Right atrium auricular region (tissue), 2 donors: ENCODE data around the gene DCUN1D4. TPM values are rescaled to one million over a fixed set of nuclear protein-coding genes. Genes with fewer than 3 reads are reported as not detected.

Source experiments
- DNase-seq: peaks from one replicate; pipeline ENCODE4 v3.0.0-alpha.2; 2019; ENCODE audit warnings: low spot score
- H3K27ac ChIP-seq, 2 donors: fragments of 200-600 bp; sonication (generic); 1 replicate in 1 of 2; 2 replicates in 1 of 2; pipeline ENCODE4 v1.5.1; 2016 to 2019
- H3K27me3 ChIP-seq, 2 donors: fragments of 200-600 bp; sonication (generic); one replicate each; pipeline versions ENCODE4 v1.5.1 to v1.6.0; 2017 to 2019
- H3K36me3 ChIP-seq: fragments of 200-600 bp; sonication (generic); one replicate; pipeline ENCODE4 v1.5.1; 2016
- H3K4me1 ChIP-seq, 2 donors: fragments of 200-600 bp; sonication (generic); one replicate each; pipeline versions ENCODE4 v1.5.1 to v1.6.0; 2017 to 2019
- H3K4me3 ChIP-seq, 2 donors: fragments of 200-600 bp; sonication (generic); 1 replicate in 1 of 2; 2 replicates in 1 of 2; pipeline ENCODE4 v1.5.1; 2017 to 2019; ENCODE audit warnings: mild to moderate bottlenecking in 1 of 2, moderate library complexity in 1 of 2
- H3K9me3 ChIP-seq, 2 donors: fragments of 200-600 bp; sonication (generic); one replicate each; pipeline ENCODE4 v1.5.1; 2019
- total RNA-seq, 2 donors: library from RNA; depleted of rRNA; stranded (reverse); fragments of >200 nt; gene quantifications; one replicate each; pipeline ENCODE4 v1.1.0, GENCODE V29; 2016
- TF ChIP-seq, protein P1 (sequence below), 2 donors: fragments of 200-600 bp; sonication (generic); IDR thresholded peaks; one replicate each; pipeline ENCODE4 v1.5.1; 2019; ENCODE audit warnings: antibody characterized with exemption in 2 of 2

The DCUN1D4 gene
- total RNA-seq, 2 donors from 2014 or later, result 22.6 to 26.1 TPM

DNA sequence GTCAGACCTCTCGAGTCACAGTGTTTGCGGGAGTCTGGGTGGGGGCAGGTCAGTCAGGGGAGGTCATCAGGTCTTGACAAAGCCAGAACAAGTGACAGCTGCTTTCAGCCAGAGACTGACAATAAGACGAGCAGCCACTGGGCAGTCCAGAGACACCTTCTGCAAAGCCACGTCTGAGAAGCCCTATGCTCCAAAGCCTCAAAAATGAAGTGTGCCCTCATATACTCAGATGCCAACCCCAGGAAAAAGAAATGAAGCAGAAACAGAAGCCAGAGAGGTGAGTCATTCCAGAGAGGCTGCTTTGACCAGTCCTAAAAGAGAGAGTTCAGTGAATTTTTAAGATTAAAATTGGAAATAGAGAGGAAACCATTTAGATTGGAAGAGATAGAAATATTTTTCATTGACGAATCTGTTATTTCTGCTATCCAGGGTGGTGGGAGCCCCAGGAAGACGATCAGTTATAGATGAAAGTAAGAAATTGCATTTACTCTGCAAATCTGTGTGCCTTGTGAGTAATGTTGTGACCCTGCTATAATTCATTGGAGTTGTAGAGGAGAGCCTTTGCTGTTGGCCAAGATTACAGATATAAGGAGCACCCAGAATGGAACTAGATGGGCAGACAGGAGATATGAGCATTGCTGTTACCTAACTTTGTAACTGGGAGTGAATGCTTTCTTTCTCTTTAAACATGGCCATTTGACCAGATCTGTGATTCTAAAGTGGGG is 99.3 kb downstream of the DCUN1D4 start:
- TF ChIP-seq, protein P1, sequence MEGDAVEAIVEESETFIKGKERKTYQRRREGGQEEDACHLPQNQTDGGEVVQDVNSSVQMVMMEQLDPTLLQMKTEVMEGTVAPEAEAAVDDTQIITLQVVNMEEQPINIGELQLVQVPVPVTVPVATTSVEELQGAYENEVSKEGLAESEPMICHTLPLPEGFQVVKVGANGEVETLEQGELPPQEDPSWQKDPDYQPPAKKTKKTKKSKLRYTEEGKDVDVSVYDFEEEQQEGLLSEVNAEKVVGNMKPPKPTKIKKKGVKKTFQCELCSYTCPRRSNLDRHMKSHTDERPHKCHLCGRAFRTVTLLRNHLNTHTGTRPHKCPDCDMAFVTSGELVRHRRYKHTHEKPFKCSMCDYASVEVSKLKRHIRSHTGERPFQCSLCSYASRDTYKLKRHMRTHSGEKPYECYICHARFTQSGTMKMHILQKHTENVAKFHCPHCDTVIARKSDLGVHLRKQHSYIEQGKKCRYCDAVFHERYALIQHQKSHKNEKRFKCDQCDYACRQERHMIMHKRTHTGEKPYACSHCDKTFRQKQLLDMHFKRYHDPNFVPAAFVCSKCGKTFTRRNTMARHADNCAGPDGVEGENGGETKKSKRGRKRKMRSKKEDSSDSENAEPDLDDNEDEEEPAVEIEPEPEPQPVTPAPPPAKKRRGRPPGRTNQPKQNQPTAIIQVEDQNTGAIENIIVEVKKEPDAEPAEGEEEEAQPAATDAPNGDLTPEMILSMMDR (IDR thresholded peaks at IDR 0.05), result no peak
- DNase-seq, result no peak
- Histone ChIP-seq H3K36me3 (no peaks in the 10 kb centered on the region), H3K4me1 (no peaks in the 10 kb centered on the region), H3K27me3 (no peaks in the 10 kb centered on the region), H3K4me3 (no peak overlapping the region), H3K9me3 (no peaks in the 10 kb centered on the region), H3K27ac (no peak overlapping the region)

DNA sequence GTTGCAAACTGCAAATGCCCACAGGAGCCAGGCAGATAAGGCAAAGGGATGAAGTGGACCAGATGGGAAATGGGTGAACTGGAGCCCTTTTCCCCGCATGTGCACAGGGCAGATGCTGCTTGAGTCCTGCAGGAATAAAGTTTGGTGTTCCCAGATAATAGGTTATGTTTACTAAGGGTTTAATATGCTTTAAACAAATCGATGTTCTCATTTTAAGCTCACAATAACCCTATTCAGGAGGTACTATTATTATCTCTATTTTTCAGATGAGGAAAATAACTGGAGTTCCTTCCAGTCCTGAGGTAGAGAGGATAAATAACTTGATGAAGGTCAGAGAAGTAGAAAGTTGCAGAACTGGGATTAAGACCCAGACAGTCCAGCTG is 99.9 kb downstream of the DCUN1D4 start:
- no peaks in the 10 kb centered on the region for H3K4me1 ChIP-seq
- no peaks in the 10 kb centered on the region for H3K36me3 ChIP-seq
- H3K27me3 ChIP-seq, result no peaks in the 10 kb centered on the region
- no peak for DNase-seq
- no peak overlapping the region for H3K4me3 ChIP-seq
- H3K9me3 ChIP-seq, result no peaks in the 10 kb centered on the region
- TF ChIP-seq, protein P1 (IDR thresholded peaks at IDR 0.05), result no peak
- H3K27ac ChIP-seq, result no peak overlapping the region

DNA sequence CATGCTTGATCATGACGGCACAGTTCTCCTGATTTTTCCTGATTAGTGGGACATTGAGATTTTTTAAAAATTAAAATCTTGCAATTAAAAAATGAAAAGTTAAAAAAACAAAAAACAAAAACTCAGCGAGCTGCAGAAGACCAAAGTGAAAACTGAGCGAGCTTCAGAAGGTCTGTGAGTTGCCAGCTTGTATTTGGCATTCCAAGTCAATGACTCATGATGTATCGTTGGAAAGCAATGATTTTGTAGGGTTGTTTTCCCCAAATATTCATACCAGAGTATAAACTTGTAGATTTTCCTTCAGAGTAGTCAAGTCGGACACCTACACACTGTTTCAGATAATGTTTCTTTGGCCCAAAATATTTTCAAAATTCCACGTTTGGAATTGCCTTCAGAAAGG is 100.3 kb downstream of the DCUN1D4 start:
- TF ChIP-seq, protein P1 (IDR thresholded peaks at IDR 0.05), result no peak
- Histone ChIP-seq H3K27me3 (no peaks in the 10 kb centered on the region), H3K36me3 (no peaks in the 10 kb centered on the region), H3K27ac (no peak overlapping the region), H3K9me3 (no peaks in the 10 kb centered on the region), H3K4me1 (no peaks in the 10 kb centered on the region), H3K4me3 (no peak overlapping the region)
- no peak for DNase-seq

DNA sequence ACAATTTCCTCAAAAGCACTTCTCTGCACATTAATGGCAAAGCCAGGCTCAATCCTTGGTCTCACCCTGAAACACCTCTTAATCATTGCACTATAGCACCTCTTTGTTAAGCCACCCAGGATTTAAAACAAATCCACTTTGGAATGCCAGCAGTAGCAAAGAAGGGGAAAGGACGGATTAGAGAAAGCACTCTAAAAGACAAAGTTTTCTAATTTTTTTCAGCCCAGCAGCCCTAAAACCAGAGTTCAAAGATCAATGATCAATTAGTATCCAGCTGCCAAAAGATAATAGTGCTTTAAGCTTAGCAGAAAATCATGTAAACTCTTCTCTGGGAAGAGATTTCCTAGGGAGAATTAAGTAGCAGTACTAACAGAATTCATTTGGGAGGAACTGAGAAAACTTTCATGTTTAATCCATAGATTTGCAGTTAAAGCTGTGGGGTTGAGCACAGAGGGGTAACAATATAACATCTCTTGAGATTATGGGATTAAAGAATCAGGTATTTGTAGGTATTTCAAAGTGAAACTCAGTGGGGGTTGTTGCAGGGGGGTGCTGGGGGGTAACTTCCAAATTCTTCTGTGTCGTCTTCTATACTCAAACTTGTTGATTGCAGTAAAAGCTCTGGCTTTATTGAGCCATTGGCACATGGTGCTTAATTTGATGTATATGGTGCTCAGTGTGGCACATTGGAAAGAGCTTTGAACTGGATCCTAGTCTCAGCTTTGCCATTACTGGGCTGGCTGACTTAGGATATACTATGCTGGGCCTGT is 115.4 kb downstream of the DCUN1D4 start:
- no peaks in the 10 kb centered on the region for H3K4me1 ChIP-seq
- H3K27ac ChIP-seq, result no peak overlapping the region
- no peaks in the 10 kb centered on the region for H3K27me3 ChIP-seq
- H3K4me3 ChIP-seq, result no peak overlapping the region
- no peaks in the 10 kb centered on the region for H3K36me3 ChIP-seq
- no peak for DNase-seq
- TF ChIP-seq, protein P1 (IDR thresholded peaks at IDR 0.05), result no peak
- H3K9me3 ChIP-seq, result peaks cover 0 to 5% of the 10 kb centered on the region in 2 donors

DNA sequence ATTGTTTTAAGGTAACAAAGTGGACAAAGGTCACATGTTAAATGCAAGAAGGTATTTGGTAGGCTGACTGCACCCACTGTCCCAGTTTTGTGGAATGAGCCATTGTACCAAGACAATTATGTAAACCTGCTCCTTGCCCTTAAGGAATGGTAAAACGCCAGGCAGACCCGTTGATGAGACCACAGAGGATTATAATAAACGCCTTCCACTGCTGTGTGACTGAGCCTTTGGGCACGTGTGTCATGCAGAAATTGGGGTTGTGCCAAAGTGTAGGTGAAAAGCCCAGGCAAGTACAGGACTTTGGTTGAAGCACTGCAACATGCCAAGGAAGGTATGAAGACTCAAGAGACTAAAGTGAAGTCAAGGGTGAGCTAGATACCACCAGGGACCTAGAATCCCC is 117.5 kb downstream of the DCUN1D4 start:
- H3K36me3 ChIP-seq, result no peaks in the 10 kb centered on the region
- H3K4me3 ChIP-seq, result no peak overlapping the region
- H3K27me3 ChIP-seq, result no peaks in the 10 kb centered on the region
- peaks cover 0 to 5% of the 10 kb centered on the region in 2 donors for H3K9me3 ChIP-seq
- DNase-seq, result no peak
- H3K27ac ChIP-seq, result no peak overlapping the region
- no peaks in the 10 kb centered on the region for H3K4me1 ChIP-seq
- TF ChIP-seq, protein P1 (IDR thresholded peaks at IDR 0.05), result no peak
